HG03108 (cell line): ENCODE measurements around the gene EPB41L4B.

Experiments
- ATAC-seq: cut with Tn5 transposase; IDR thresholded peaks from one replicate; pipeline ENCODE4 v1.9.1; 2021; ENCODE audit warnings: moderate library complexity; ENCODE audit not compliant: unreplicated experiment

Gene EPB41L4B

DNA sequence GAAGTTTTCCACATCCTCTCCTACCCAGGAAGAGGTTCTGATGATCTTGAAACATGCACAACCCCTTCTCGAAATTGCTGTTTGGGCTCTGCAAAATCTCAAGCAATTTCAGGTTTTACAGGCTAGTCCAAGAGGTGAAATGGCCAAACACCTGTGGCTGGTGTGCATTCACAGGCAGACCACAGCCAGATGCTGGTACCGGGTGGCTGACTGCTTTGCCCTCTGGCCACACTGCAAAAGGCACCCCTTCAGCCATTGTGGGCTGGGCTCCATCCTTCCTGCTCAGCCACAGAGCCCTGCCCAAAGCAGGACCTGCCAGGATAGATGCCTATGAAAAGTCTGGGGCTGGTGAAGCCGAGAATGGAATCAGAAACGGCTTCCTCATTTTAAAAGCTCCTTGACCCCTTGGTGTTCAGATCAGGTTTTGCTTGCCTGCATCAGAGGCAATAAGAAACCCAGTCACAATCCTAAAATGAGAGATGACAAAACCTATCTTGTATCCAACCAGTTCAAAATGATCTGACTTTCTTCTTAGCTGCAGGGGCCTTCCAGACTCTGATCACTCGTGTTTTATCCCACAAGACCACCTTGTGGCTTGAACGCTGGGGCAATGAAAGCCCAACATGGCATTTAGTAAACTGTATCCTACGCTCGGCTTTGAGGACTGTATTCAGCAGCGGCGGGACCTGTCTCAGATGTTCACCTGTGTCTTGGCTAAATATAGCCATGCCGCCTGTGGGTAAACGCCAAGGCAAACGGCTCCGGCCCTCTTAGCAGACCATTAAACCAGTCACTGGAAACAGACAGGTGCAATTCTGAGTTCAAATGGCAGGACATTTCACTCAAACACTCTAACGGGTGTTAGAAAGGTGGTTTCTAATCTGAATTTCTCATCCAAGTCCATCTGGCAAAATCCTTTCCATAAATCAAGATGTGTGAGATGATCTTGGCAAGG, 49.6 kb downstream of the EPB41L4B start:
- ATAC-seq = no peak

DNA sequence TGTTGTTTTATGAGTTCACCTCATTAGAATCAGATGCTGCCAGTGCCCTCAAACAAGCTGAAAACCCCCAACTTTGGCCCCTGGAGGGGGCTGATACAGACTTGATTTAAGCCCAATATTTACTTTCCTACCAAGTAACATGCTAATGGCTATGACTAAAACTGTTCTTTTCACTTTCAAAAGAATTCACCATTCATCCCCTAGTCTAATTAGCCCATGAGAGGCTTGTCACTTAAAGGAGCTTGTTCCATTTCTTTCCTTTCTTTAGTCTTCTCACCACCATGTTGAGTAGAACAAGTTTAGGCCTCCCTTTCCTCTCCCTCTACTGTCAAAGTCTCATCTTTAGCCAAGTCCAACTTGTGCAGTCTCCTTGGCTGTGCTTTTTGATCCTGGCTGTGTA, 50.4 kb downstream of the EPB41L4B start:
- ATAC-seq = no peak

DNA sequence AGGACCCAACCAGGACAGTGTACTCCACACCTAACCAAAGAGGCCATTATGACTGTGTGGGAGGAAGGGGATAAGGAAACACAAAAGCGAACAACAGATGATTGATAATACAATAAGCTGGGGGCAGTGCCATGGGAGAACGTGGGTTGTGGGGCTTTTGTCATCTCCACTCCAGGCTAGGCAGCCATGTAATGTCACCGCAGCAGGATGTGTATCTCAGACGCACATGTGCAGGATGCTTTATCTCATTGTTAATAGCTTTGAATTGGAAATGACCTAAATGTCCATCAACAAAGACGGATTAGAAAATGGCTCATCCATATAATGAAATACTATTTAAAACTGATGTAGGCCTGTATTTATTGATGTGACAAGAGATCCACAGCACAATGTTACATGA, 51.0 kb downstream of the EPB41L4B start:
- no peak for ATAC-seq

DNA sequence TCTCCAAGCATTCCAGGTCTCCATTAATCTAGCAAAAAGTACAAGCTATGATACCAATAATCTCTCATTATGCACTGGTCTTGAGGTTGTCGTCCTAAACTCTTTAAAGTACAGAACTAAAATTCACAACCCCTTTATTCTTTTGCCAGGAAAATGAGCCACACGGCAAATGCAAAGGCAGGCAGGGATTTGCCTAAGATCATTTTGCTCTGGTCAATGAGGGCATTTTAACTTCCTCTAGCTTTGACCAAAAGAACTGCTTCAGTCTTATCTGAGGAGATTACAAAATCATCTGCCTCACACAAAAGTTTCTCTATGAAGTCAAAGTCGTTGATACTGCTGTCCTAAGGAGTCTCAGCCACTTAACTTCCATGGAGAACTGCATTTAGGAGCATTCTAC, 51.8 kb downstream of the EPB41L4B start:
- ATAC-seq = no peak

DNA sequence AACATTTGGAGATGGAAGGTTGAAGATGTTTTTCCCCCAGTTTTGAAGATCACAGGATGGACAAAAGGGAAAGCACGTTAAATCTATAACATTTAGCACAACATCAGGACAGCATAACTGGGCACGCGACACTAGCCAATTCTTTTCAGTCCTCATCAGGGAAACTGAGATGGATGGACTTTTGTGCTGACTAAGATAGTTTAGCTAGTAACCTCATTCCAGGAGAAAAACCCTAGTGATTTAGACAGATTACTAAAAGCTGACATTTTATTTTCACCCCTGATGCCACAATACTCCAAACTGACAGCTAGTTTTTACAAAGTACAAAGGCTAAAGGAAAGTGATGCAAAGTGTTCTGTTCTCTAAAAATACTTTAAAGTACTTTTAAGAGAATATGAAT, 53.3 kb downstream of the EPB41L4B start:
- ATAC-seq = no peak

DNA sequence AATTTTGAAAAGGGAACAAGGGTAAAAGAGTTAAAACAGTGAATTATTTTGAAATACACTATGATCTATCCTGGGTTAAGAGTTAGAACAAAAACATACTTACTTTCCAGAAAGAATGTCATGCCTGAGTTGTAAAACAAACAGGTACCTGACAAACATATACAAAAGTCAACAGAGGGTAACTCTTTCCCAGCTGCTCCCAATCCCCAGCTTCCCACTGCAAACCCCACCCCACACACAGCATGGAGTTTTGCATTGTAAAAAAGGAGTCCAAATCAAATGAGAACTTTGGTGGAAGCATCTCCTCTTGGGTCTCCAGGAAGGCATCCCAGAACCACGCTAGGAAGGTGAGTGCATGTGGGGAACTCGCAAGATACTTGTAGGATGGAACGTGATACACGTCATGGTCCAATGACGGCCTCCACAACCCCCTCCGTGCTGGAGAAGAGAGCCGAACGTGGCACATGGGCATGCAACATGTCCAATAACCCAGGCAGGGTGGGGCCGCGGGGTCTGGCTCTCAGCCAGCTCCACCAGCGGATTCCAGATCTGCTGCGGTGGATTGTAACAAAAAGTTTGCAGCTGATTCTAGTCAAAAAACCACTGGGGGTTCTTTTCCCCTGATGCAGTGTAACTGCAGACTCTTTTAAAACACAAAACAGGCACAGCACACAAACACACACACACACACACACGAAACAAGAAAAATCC, 55.8 kb downstream of the EPB41L4B start:
- no peak for ATAC-seq

DNA sequence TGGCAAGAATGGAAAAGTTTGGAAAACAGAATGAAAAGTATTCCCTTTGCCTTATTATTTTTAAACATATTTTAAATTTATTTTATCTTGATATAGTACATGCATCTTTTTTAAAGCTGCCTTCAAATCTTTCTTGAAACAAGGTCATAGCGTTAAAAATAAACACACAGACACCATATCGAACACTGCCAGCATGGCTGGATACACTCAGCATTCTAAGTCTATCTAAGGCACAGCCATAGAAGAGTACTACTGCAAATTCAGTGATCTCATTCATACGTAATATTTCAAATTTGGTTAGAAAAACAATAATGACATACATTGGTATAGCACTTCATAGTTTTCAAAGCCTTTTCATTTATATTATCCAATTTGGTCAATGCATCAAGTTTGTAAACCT, 57.5 kb downstream of the EPB41L4B start:
- ATAC-seq = no peak

DNA sequence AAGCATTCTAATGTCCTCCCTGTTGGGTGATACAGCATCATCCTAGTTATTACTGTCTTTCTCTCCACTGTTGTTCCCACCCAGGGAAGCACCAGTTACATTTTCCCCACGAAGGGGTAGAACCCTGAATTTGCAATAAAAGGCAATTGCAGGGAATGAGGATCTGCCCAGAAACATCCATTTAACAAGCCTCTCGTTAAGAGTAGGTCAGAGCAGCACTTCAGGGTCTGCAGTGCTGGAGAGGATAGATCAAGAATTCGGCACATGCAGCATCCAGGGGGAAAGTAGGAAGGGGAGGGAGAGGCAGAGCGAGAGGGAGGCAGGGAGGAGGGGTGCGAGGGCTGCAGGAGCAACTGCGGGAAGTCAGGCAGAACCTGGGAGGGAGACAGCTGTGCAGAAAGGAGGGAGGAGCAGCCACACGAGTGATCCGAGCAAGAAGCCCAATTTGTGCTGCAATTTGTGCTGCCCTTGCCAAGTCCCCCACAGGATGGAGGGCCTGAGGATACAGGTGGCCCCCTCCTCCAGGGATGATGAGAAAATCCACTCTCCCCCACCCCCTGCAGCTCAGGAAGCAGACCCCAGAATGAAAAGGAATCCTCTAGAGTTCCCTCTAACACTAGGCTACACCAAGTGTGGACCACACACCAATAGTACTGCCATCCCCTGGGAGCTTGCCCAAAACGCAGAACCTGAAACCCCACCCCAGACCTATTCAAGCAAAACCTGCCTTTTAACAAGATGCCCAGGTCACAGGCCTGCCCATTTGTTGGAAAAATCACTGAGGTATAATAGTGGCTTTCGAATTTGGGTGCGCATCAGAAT, 62.2 kb downstream of the EPB41L4B start:
- no peak for ATAC-seq

DNA sequence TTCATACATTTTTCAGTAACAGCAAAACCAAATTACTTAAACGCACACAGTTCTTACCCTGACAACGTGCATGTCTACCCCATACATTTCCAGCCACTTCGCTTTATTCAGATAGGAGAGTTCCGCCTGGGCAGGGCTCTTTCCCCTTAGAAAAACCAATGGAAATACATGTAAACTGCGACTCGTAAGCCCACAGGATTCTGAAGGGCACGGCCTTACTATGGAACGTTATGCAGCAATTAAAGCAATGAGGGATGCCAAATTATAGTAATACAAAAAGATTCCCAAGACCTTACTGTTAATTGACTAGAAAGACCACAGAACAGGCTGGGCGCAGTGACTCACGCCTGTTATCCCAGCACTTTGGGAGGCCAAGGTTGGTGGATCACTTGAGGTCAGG, 64.5 kb downstream of the EPB41L4B start:
- no peak for ATAC-seq

DNA sequence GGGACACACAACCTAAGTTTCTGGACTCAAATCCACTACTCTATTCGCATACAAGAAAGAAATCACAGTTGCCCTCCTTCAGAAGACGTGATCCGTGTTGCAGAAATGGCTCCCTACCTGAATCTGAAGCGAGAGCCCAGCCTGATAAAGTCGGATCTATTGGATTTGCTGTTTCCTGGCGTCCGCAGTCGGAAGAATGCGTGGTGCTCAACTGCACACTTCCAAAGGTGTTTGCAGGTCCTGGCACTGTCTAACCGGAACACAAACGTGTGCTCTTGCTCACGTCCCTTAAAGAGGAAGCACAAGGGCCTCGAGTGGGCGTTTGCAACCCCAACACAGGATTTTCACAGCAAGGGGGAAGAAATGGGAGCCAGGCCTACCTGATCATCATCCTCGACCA, 65.5 kb downstream of the EPB41L4B start:
- no peak for ATAC-seq

DNA sequence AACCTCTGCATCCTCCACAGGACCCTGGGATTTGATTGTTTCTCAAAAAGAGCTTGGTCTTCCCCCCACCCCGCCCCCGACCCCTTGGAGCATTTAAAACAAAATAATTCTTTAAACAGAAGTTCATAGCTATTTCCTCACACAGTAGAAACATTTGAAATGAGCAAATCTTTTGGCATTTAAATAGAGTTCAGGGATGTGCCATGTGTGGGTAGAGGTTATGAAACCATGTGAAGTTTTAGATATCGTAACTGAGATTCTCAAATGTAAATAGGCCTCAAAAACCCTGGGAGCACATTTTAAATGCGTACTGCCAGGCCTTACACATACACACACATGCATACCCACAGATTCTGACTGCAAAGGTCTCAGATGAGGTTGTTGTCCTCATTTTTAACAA, 66.5 kb downstream of the EPB41L4B start:
- ATAC-seq = no peak

DNA sequence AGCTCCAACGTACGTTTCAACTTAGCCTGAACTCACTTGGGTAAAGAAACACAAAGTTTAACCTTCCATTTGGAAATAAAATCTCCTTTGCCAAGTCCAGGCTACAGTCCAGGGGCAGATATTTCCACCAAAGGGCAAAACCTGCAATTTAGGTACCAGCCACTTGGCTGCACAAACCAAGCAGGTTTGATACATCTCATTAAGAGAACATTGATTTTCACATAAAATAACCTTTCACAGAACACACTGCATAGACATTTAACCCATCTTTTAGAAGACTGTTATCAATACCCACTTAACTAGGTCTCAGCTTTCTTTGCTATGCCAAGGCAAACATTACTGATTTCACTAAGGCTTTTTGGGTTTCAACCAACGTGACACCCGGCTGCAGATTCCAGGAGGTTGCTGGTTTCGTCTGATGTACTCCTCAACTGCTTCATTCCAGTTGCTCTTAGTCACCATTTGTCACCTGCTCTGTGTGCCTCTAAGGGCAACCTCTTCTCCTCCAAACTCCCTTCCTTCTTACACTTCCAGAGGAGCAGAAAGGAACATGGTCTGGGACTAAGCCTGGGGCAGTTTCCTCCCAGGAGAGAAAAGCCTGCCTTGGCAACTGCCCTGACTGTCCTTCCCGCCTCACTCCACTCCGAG, 67.1 kb downstream of the EPB41L4B start:
- ATAC-seq = no peak

DNA sequence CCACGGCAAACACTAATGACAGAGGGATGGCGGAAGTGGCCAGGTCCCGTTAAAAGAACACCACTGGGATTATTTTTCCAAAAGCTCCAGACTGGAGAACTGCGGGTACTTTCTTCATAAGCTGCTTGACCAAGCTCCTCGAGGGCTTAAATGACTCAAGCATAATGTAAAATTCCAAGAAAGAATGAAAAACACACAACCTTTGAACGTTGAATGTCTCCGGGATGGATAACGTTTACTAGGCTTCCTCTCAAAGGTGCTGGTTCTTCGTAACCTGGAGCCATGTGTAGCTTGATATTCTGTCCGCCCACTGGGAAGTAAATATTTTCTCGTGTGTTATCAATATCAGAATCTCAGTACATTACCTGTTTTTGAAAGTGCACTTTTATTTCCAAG, 67.6 kb downstream of the EPB41L4B start:
- ATAC-seq = no peak

DNA sequence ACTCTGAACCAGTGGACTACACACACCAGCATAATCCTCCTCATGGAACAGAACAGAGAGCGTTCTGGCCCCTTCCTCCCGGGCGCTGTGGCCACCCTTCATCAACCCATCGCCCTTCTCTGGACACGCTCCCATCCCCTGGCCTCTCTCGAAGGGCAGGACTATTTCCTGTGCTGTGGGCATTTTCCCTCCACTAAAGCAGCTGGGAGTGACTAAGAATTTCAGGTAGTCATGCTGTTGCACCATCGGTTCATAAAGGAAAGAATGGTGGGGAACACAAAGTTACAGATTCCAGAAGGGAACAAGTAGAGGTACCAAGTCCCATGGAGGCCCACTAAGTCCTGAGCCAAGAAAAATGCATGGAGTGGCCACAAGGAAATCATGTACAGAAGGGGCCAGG, 68.6 kb downstream of the EPB41L4B start:
- ATAC-seq = no peak

DNA sequence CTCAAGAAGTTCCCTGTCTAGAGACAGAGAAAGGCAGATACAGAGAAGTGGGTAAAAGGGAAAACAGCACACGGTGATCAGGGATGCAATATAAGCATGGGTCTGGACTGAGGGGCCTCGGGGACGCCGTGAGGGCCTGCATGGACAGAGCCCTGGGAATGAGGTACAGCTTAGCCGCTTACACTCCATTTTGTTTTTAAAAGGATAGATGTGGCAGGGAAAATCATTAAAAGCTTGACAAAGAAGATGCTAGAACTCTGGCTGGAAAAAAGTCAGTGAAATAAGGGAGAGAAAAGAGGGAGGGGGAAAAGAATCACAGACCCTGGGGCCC, 69.1 kb downstream of the EPB41L4B start:
- ATAC-seq = no peak

DNA sequence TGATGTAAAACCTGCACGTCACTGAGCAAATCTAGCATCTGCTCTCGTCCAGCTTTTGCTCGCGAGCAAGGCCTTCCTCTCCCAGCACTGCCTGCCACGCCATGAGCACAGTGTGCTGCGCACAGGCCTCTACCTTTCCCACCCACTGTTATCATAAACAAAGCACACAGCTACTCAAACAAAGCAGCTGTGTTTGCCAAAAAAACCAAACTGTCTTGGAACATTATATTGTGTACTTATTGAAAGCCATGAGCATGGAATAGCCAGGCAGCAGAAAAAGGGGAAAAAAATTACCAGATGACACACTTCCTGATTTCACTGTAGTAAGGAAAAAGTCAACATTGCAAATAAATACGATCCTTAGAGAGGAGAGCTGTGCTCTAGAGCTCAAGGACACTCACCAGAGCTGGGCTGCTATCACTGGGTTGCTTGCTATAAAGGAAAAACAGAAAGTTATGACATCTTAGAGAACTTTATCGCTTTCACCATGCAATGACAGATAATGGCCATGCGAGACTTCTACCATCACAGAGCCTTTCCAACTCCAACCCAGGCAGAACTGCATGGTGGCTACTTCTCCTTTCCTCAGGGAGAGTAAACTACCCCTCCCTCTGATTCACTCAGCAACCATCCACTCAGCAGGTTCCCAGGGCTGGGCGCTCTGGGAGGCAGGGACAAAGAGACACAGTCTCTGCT, 69.6 kb downstream of the EPB41L4B start:
- no peak for ATAC-seq

DNA sequence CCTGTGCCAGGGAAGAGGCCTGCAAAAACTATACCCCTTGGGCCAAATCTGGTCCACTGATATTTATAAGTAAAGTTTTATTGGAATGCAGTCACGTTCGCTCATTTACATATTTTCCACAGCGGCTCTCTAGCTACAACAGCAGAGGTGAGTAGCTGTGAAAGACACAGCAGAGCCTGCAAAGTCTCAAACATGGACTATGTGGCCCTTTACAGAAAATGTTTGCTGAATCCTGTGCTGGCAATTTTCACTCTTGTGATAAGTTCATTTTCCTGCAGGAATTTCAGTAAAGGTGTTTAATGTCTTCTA, 70.1 kb downstream of the EPB41L4B start:
- ATAC-seq = no peak

DNA sequence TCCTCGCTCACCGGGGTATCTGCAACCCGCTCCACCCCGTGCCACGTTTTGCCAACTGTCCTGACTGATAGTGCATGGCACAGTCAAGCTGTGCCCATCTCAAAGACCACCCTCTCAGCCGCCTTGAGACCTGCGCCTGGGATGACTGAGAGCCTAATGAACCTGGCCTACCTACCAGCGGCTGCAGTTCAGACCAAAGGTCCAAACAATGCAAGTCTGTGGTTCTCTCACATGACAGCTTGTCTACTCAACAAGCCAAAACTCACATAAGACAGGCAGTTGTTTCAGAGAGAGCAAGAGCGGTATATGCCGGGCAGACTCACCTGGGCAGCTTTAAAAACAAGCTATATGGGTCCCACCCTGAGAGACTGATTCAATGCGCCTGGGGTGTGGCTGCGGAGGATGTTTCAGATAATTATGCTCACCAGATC, 70.5 kb downstream of the EPB41L4B start:
- ATAC-seq = no peak

DNA sequence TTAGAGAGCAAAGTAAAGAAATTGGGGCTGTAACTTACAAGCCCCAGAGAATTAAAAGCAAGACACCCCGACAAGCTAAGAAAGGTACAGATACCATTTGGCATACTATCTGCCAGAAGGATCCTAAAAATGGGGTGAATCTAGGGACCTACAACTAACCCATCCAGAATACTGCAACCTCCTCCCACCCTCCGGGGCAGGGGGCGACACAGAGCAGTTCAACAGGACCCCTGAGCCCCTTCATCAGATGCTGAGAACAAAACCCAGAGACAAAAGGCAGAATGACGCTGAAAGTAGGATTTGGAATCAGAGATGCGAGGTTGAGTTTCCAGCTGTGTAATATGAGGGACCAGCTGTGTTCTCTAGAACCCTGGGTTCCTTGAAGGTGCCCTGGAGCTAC, 71.2 kb downstream of the EPB41L4B start:
- no peak for ATAC-seq

DNA sequence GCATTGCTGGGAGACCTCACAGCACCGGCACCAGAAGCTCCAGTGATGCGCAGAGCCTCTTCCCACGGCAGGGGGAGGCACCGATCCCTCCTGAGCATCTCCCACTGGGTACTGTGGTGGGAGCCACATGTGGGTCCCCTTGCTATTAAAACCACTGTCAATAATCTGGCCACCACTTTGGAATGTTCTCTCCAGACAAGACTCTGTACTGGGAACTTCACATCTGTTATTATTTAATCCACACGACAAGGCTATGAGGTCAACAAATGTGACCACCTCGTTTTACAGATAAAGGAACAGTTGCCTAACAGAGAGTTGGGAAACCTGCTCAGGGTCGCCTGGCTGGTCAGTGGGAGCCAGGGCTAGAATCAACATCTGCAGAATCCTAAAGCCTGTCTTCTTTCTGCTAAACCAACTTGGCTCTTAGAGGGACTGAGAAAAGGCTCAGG, 72.7 kb downstream of the EPB41L4B start:
- ATAC-seq = no peak

DNA sequence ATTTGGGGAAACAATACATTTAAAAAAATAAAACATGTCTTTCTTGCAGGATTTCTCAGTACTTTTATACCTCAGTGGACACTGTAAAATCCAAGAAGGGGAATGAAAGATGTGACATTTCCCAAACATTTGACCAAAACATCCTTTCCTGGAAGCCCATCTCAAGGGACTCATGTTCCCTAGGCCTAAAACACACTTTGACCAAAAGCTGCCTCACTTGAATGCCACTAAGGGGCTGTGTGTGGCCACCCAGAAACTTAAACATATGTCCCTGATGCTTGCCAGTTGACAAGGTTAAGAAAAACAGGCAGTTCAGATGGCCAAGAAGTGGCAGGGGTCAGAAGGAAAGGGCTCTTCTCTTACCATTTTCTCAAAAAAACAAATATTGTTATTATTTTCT, 73.6 kb downstream of the EPB41L4B start:
- ATAC-seq = no peak
